Endothelial cell of umbilical vein (primary cell): ENCODE results near the gene SPAAR.

Source experiments
- CTCF ChIP-seq, 2 donors: IDR thresholded peaks; 1 replicate in 1 of 2; 2 replicates in 1 of 2; pipeline ENCODE4 v1.5.1; 2011; ENCODE audit warnings: low read length in 2 of 2, mild to moderate bottlenecking in 2 of 2, moderate library complexity in 2 of 2, control low read depth in 1 of 2, inconsistent platforms in 1 of 2, low read depth in 1 of 2; ENCODE audit not compliant: insufficient read depth in 1 of 2; ENCODE audit errors: extremely low read depth in 1 of 2
- POLR2A ChIP-seq: IDR thresholded peaks from 2 replicates; pipeline ENCODE4 v1.6.1; 2012; ENCODE audit warnings: low read depth, mild to moderate bottlenecking, control low read depth, low read length

DNA sequence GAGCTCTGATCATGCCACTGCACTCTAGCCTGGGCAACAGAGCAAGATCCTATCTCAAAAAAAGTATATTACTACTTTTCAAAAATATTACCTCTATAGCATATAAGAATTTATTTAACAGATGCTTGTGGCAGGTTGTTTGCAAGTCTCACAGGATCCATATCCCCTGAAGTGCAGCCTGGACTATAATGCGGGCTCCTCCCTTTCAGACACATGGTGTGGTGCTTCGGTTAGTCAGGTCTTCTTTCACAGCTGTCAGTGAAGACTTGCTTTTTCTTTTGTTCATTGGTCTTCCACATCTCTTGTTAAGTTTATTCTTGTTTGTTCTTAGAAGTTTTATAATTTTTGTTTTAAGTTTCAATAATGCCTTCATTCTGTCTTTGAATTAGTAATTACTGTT lies 12.7 kb upstream of the SPAAR start:
- no peak for TF ChIP-seq CTCF (IDR thresholded peaks at IDR 0.05; ENCODE audit: extremely low read depth in 1 of 2, insufficient read depth in 1 of 2, low read depth in 1 of 2, low read length in 2 of 2)
- no peak for TF ChIP-seq POLR2A
